K562 (cell line): ENCODE measurements around the gene C1orf116. TPM values are rescaled to one million over a fixed set of nuclear protein-coding genes. Genes with fewer than 3 reads are reported as not detected.

Experiments used
- BACH1 ChIP-seq: fragments of 200-800 bp; sonication (Bioruptor generic); IDR thresholded peaks from 2 replicates; pipeline ENCODE4 v1.6.1; 2016; ENCODE audit warnings: missing genetic modification characterization, missing compliant biosample characterization
- BCL6 ChIP-seq: fragments of 250-450 bp; sonication (Bioruptor Pico); IDR thresholded peaks from 2 replicates; pipeline ENCODE4 v1.4.0; 2020
- CTCF ChIP-seq, 3 experiments: IDR thresholded peaks in 2 of 3; conservative IDR thresholded peaks in 1 of 3; 2 replicates each; pipeline ENCODE4 v1.5.1; 2011 to 2012; ENCODE audit warnings: low read length in 3 of 3, mild to moderate bottlenecking in 3 of 3, control low read depth in 2 of 3, improper control_type of control experiment in 1 of 3, inconsistent platforms in 1 of 3, low read depth in 1 of 3, mixed read lengths in 1 of 3, moderate library complexity in 1 of 3; ENCODE audit not compliant: insufficient read depth in 2 of 3
- DMBX1 ChIP-seq: fragments of 250-450 bp; sonication (Bioruptor Pico); IDR thresholded peaks from 2 replicates; pipeline ENCODE4 v1.8.0; 2022; ENCODE audit warnings: inconsistent platforms, mild to moderate bottlenecking, moderate library complexity, borderline replicate concordance
- EZH2 ChIP-seq: IDR thresholded peaks from 2 replicates; pipeline ENCODE4 v1.6.1; 2012; ENCODE audit warnings: low read depth, mild to moderate bottlenecking, inconsistent platforms, low read length, borderline replicate concordance
- HDAC6 ChIP-seq: IDR thresholded peaks from 2 replicates; pipeline ENCODE4 v1.6.1; 2012; ENCODE audit warnings: low read depth, mild to moderate bottlenecking, control low read depth, inconsistent platforms, low read length, moderate library complexity
- KLF10 ChIP-seq: fragments of 250-450 bp; sonication (Bioruptor Pico); IDR thresholded peaks from 2 replicates; pipeline ENCODE4 v1.6.1; 2021; ENCODE audit warnings: matching md5 sums
- KLF6 ChIP-seq: fragments of 250-450 bp; sonication (Bioruptor Pico); IDR thresholded peaks from 2 replicates; pipeline ENCODE4 v1.4.0; 2020; ENCODE audit warnings: mild to moderate bottlenecking, moderate library complexity, borderline replicate concordance
- MEIS2 ChIP-seq: fragments of 450-650 bp; IDR thresholded peaks from 2 replicates; pipeline ENCODE4 v1.6.1; 2014; ENCODE audit warnings: mild to moderate bottlenecking; ENCODE audit not compliant: partially characterized antibody
- MYBL2 ChIP-seq, 2 experiments: fragments of 450-650 bp in 1 of 2; sonication (generic) in 1 of 2; formaldehyde crosslinking in 1 of 2; IDR thresholded peaks; 2 replicates each; pipeline versions ENCODE4 v1.6.1 to v1.8.1; 2017 to 2022; ENCODE audit warnings: borderline replicate concordance in 1 of 2, inconsistent platforms in 1 of 2, low read depth in 1 of 2, mild to moderate bottlenecking in 1 of 2, missing genetic modification reagents in 1 of 2, moderate library complexity in 1 of 2
- NR1H2 ChIP-seq: sonication (generic); formaldehyde crosslinking; IDR thresholded peaks from 2 replicates; pipeline ENCODE4 v1.4.0; 2020; ENCODE audit warnings: mild to moderate bottlenecking, missing genetic modification reagents
- PCBP1 ChIP-seq: fragments of 200-400 bp; formaldehyde crosslinking; IDR thresholded peaks from 2 replicates; pipeline ENCODE4 v1.6.1; 2018; ENCODE audit warnings: mild to moderate bottlenecking, low read depth, low read length; ENCODE audit not compliant: poor library complexity, severe bottlenecking
- PHF21A ChIP-seq: fragments of 450-650 bp; IDR thresholded peaks from 2 replicates; pipeline ENCODE4 v1.6.1; 2017; ENCODE audit warnings: low read depth, borderline replicate concordance
- PRMT5 ChIP-seq: sonication (generic); formaldehyde crosslinking; IDR thresholded peaks from 2 replicates; pipeline ENCODE4 v1.5.0; 2020; ENCODE audit warnings: missing genetic modification reagents
- PTBP1 ChIP-seq: fragments of 200-400 bp; formaldehyde crosslinking; IDR thresholded peaks from 2 replicates; pipeline ENCODE4 v1.6.1; 2017; ENCODE audit warnings: low read depth, low read length
- RAD21 ChIP-seq, 2 experiments: fragments of 250-450 bp in 1 of 2; fragments of 450-650 bp in 1 of 2; sonication (Bioruptor Pico) in 1 of 2; formaldehyde crosslinking in 1 of 2; IDR thresholded peaks in 1 of 2; conservative IDR thresholded peaks in 1 of 2; 2 replicates each; pipeline versions ENCODE4 v1.4.0 to v1.8.0; 2020 to 2022; ENCODE audit warnings: mild to moderate bottlenecking in 2 of 2, moderate library complexity in 1 of 2
- RBM15 ChIP-seq: fragments of 200-400 bp; formaldehyde crosslinking; IDR thresholded peaks from 2 replicates; pipeline ENCODE4 v1.6.1; 2018; ENCODE audit warnings: mild to moderate bottlenecking, low read length, moderate library complexity; ENCODE audit not compliant: insufficient read depth
- ZNF507 ChIP-seq: conservative IDR thresholded peaks from 2 replicates; pipeline ENCODE4 v1.6.1; 2017; ENCODE audit warnings: missing genetic modification characterization, missing compliant biosample characterization
- ZNF609 ChIP-seq: sonication (generic); formaldehyde crosslinking; IDR thresholded peaks from 2 replicates; pipeline ENCODE4 v1.8.1; 2023; ENCODE audit warnings: missing genetic modification reagents, mild to moderate bottlenecking, borderline replicate concordance
- ZNF766 ChIP-seq: fragments of 200-800 bp; sonication (Bioruptor generic); conservative IDR thresholded peaks from 2 replicates; pipeline ENCODE4 v1.6.1; 2016; ENCODE audit warnings: missing genetic modification characterization, missing compliant biosample characterization
- polyA plus RNA-seq, 8 experiments: library from polyadenylated mRNA; depleted of rRNA in 4 of 8; stranded (reverse) in 5 of 8; unstranded in 3 of 8; fragments of >200 nt; fragmentation: Nextera tagmentation in 2 of 8; fragmentation: Illumina TruSeq in 1 of 8; extraction: Ambion mirVana in 2 of 8; extraction: Trizol in 1 of 8; gene quantifications; 2 replicates each; pipeline versions ENCODE4 v1.2.1 to v1.2.3, GENCODE V29; 2011 to 2014; ENCODE audit warnings: inconsistent platforms in 1 of 8, missing spikeins in 1 of 8
- total RNA-seq, 7 experiments: library from RNA; depleted of rRNA in 6 of 7; stranded (reverse); fragments of >200 nt in 6 of 7; fragmentation: Illumina TruSeq in 2 of 7; extraction: Trizol in 2 of 7; gene quantifications; 2 replicates each; pipeline versions ENCODE4 v1.2.1 to v1.2.3, GENCODE V29; 2011 to 2021; ENCODE audit warnings: low replicate concordance in 1 of 7

C1orf116 gene
- total and polyA plus RNA-seq, 9 of the 15 experiments (the other 6 are each of a cell fraction or from before 2014, with no cell fraction given), result 0.62 to 3.0 (median 0.95) TPM

GRCh38 chr1:207017615-207018559, 14.7 kb downstream of the C1orf116 start (continued):
- no peak for TF ChIP-seq HDAC6
- no peak for TF ChIP-seq PTBP1
- TF ChIP-seq ZNF507, result no peak
- TF ChIP-seq RAD21 (CRISPR knock-in tag; conservative IDR thresholded peaks at IDR 0.05 in 1 of 2, IDR thresholded peaks at IDR 0.05 in 1 of 2), result 0 out of 4 replicates have a peak, but pooled peaks of 1 of the 2 experiments have one; percentile 13
- TF ChIP-seq PCBP1, result no peak
- TF ChIP-seq ZNF609 (CRISPR knock-in tag), result no peak
- TF ChIP-seq MEIS2, result peak; percentile 93
- no peak for TF ChIP-seq BCL6 (CRISPR knock-in tag)
- no peak for TF ChIP-seq RBM15
- no peak; the same call in 1 of the 2 replicates for TF ChIP-seq MYBL2 (IDR thresholded peaks at IDR 0.05; ENCODE audit: low read depth)
- no peak for TF ChIP-seq MYBL2 (CRISPR knock-in tag; IDR thresholded peaks at IDR 0.05; ENCODE audit: borderline replicate concordance)
- no peak for TF ChIP-seq KLF6
- TF ChIP-seq PHF21A, result no peak
- no peak for TF ChIP-seq CTCF (IDR thresholded peaks at IDR 0.05 in 2 of 3, conservative IDR thresholded peaks at IDR 0.05 in 1 of 3; ENCODE audit: insufficient read depth in 2 of 3, low read depth in 1 of 3, low read length in 3 of 3)
- TF ChIP-seq NR1H2 (CRISPR knock-in tag), result no peak
- 0 out of 2 replicates have a peak, but pooled peaks have one; percentile 20 for TF ChIP-seq ZNF766 (CRISPR knock-in tag)
- peak; percentile 85 for TF ChIP-seq DMBX1 (CRISPR knock-in tag)
- TF ChIP-seq EZH2, result no peak
- TF ChIP-seq KLF10 (CRISPR knock-in tag), result no peak
- TF ChIP-seq PRMT5 (CRISPR knock-in tag), result no peak
- no peak for TF ChIP-seq BACH1 (tag)
